ENCODE data around the gene EXOSC1.

- TF ChIP-seq TAF1 (IDR thresholded peaks at IDR 0.05; ENCODE audit: borderline replicate concordance, insufficient read depth, low read length), result no peak
- no peak for TF ChIP-seq POLR2AphosphoS5 (IDR thresholded peaks at IDR 0.05; ENCODE audit: low read depth, low read length)
- no peak for TF ChIP-seq REST (IDR thresholded peaks at IDR 0.05; ENCODE audit: insufficient read depth in 1 of 2, low read depth in 2 of 2, low read length in 2 of 2)
- TF ChIP-seq SIN3A (IDR thresholded peaks at IDR 0.05; ENCODE audit: borderline replicate concordance, insufficient read depth, low read length), result no peak
- TF ChIP-seq FOXP2 (optimal IDR thresholded peaks at IDR 0.05; ENCODE audit: borderline replicate concordance, extremely low read depth, extremely low read length, insufficient read depth), result no peak
Observed at GRCh38 chr10:97468162-97468561, 22.4 kb upstream of the EXOSC1 start.
